Measurements from ENCODE around the gene GMPR.

- TF ChIP-seq CTCF (IDR thresholded peaks at IDR 0.05) (no peak), POLR2A (IDR thresholded peaks at IDR 0.05) (no peak)
These were observed 82.9 kb downstream of the GMPR start for GRCh38 chr6:16321341-16321710.
